Hematopoietic multipotent progenitor cell (in vitro differentiated cells): ENCODE measurements around the gene VKORC1. TPM values are rescaled to one million over a fixed set of nuclear protein-coding genes. Genes with fewer than 3 reads are reported as not detected.

Experiments used
- DNase-seq, 3 donors: peaks; one replicate each; pipeline ENCODE4 v3.0.0-alpha.2; 2011 to 2015; ENCODE audit warnings: low read depth in 2 of 3, low spot score in 2 of 3
- total RNA-seq: library from RNA; depleted of rRNA; stranded (reverse); fragments of >200 nt; gene quantifications from one replicate; pipeline ENCODE4 v1.2.3, GENCODE V29; 2012

Gene VKORC1
- total RNA-seq, 1 donor = 116 TPM

- DNase-seq = no peak
Measured at GRCh38 chr16:31067342-31067741, 27.3 kb downstream of the VKORC1 start.

GRCh38 chr16:31064882-31065461 is 29.6 kb downstream of the VKORC1 start:
- DNase-seq = peak in 1 of 3 donors; percentile 13

- DNase-seq = peak in 1 of 3 donors; percentile 9
Measured at GRCh38 chr16:31063843-31064611, 30.6 kb downstream of the VKORC1 start.

GRCh38 chr16:31063495-31063842 is 31.1 kb downstream of the VKORC1 start:
- DNase-seq = no peak

GRCh38 chr16:31061813-31062440 is 32.7 kb downstream of the VKORC1 start:
- DNase-seq = no peak

- no peak for DNase-seq
Measured at GRCh38 chr16:31061126-31061812, 33.3 kb downstream of the VKORC1 start.

- no peak for DNase-seq
Measured at GRCh38 chr16:31055613-31056012, 39.0 kb downstream of the VKORC1 start.

- DNase-seq = no peak
Measured at GRCh38 chr16:31052114-31052513, 42.5 kb downstream of the VKORC1 start.

- no peak for DNase-seq
Measured at GRCh38 chr16:31050280-31051030, 44.1 kb downstream of the VKORC1 start.

GRCh38 chr16:31043898-31044481 is 50.6 kb downstream of the VKORC1 start:
- DNase-seq = no peak

GRCh38 chr16:31043352-31043751 is 51.2 kb downstream of the VKORC1 start:
- DNase-seq = no peak

GRCh38 chr16:31042866-31043265 is 51.7 kb downstream of the VKORC1 start:
- DNase-seq = no peak

Other genes starting within 250 kb of the VKORC1 start
- gene BCL7C, start 200.7 kb downstream of the VKORC1 start, total RNA-seq = 15.1 TPM
- gene CTF1, start 198.2 kb downstream of the VKORC1 start, total RNA-seq = 1.6 TPM
- 38.0 TPM for gene FBXL19, start 171.2 kb downstream of the VKORC1 start, total RNA-seq
- gene ORAI3, start 145.7 kb downstream of the VKORC1 start, total RNA-seq = 142 TPM
- 10.8 TPM for gene SETD1A, start 137.0 kb downstream of the VKORC1 start, total RNA-seq
- 19.9 TPM for gene HSD3B7, start 109.6 kb downstream of the VKORC1 start, total RNA-seq
- 1.1 TPM for gene STX1B, start 84.2 kb downstream of the VKORC1 start, total RNA-seq
- 49.0 TPM for gene STX4, start 61.2 kb downstream of the VKORC1 start, total RNA-seq
- gene ZNF668, start 20.6 kb downstream of the VKORC1 start, total RNA-seq = 10.8 TPM
- 40.4 TPM for gene ZNF646, start 20.4 kb downstream of the VKORC1 start, total RNA-seq
- 1.6 TPM for gene PRSS53, start 5.9 kb downstream of the VKORC1 start, total RNA-seq
- gene BCKDK, start 13.6 kb upstream of the VKORC1 start, total RNA-seq = 52.5 TPM
- gene KAT8, start 22.9 kb upstream of the VKORC1 start, total RNA-seq = 78.9 TPM
- not detected for gene PRSS8, start 40.9 kb upstream of the VKORC1 start, total RNA-seq
- gene PRSS36, start 55.3 kb upstream of the VKORC1 start, total RNA-seq = 1.1 TPM
- gene FUS, start 85.3 kb upstream of the VKORC1 start, total RNA-seq = 104 TPM
- 238 TPM for gene PYCARD, start 108.0 kb upstream of the VKORC1 start, total RNA-seq
- gene TRIM72, start 119.3 kb upstream of the VKORC1 start, total RNA-seq = under 0.01 TPM
- gene PYDC1, start 122.3 kb upstream of the VKORC1 start, total RNA-seq = not detected
- gene ITGAM, start 165.2 kb upstream of the VKORC1 start, total RNA-seq = 6.2 TPM